ENCODE measurements around the gene SETD6.
A peak's percentile ranks its signal among the peaks of the same experiment; 100 is the strongest.

DNA sequence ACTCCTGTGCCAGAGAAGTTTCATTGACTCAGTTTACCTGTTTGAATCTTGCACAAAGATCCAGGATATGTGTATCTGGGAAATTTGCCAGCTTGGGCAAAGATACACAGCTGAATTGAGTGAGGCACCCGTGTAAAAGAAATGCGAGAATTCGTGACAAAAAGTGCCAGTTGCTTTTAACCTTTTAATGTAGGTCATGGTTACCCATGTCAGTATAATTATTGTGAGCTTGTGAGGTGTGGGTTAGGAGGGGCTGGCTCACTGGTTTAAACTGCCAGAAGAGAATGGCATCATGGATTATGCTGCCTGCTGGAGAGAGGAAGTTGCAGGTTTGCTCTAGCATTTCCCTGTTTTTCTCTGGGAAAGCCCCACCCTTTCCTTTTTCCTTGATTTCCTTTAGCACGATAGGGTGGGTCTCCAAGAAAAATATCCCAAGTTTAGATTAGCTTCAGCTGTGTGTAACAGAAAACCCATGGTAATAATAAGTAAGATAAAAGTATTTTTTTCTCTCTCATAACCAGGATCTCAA, 40.2 kb upstream of the SETD6 start:
- TF ChIP-seq CTCF (IDR thresholded peaks at IDR 0.05) (no peak), POLR2A (IDR thresholded peaks at IDR 0.05) (no peak), POLR2AphosphoS5 (IDR thresholded peaks at IDR 0.05; ENCODE audit: insufficient read depth in 1 of 2, low read depth in 1 of 2) (peak in 1 of 2 donors; percentile 10)
